ENCODE measurements around the gene PTPRG. TPM values are rescaled to one million over a fixed set of nuclear protein-coding genes. Genes with fewer than 3 reads are reported as not detected.

The PTPRG gene
- total and polyA plus RNA-seq, 11 donors: 8.0 to 48.5 (median 35.4) TPM

GRCh38 chr3:61910732-61911131 is 349.4 kb downstream of the PTPRG start:
- 85 to 92% (median 88%) methylated on average over 3 of the region's 3 CpGs for WGBS, 4 donors
- ATAC-seq (no peak), DNase-seq (no peak)
- H3K36me3 ChIP-seq: no peaks in the 10 kb centered on the region
- no peak overlapping the region for H3K27ac ChIP-seq
- no peak for TF ChIP-seq POLR2A (IDR thresholded peaks at IDR 0.05)
- no peak for TF ChIP-seq CTCF (IDR thresholded peaks at IDR 0.05)
- peaks cover 0 to 42% (median 19%) of the 10 kb centered on the region in 12 donors for H3K4me1 ChIP-seq
- H3K9me3 ChIP-seq: no peaks in the 10 kb centered on the region
- H3K4me3 ChIP-seq: no peak overlapping the region
- intact Hi-C loops (cut with DNase I): no loop called here
- H3K27me3 ChIP-seq: no peaks in the 10 kb centered on the region

- no peak for TF ChIP-seq CTCF (IDR thresholded peaks at IDR 0.05)
- no peaks in the 10 kb centered on the region for H3K36me3 ChIP-seq
- H3K4me3 ChIP-seq: no peak overlapping the region
- no peaks in the 10 kb centered on the region for H3K9me3 ChIP-seq
- peaks cover 0 to 47% (median 24%) of the 10 kb centered on the region in 12 donors for H3K4me1 ChIP-seq
- no peak for ATAC-seq
- no peak overlapping the region for H3K27ac ChIP-seq
- 86 to 99% (median 91%) methylated on average over 1 of the region's 1 CpG for WGBS, 4 donors
- intact Hi-C loops (cut with DNase I): no loop called here
- no peak for DNase-seq
- no peaks in the 10 kb centered on the region for H3K27me3 ChIP-seq
Measured at GRCh38 chr3:61912158-61912557, 350.8 kb downstream of the PTPRG start.

- DNase-seq (no peak), ATAC-seq (no peak)
- H3K4me1 ChIP-seq: peaks cover 0 to 62% (median 29%) of the 10 kb centered on the region in 12 donors
- no peaks in the 10 kb centered on the region for H3K36me3 ChIP-seq
- no peak overlapping the region for H3K27ac ChIP-seq
- TF ChIP-seq CTCF (IDR thresholded peaks at IDR 0.05): no peak
- no peak for TF ChIP-seq POLR2A (IDR thresholded peaks at IDR 0.05)
- intact Hi-C loops (cut with DNase I): no loop called here
- H3K4me3 ChIP-seq: no peak overlapping the region
- WGBS, 4 donors: 90 to 98% (median 92%) methylated on average over 3 of the region's 3 CpGs
- H3K27me3 ChIP-seq: no peaks in the 10 kb centered on the region
- H3K9me3 ChIP-seq: no peaks in the 10 kb centered on the region
Measured at GRCh38 chr3:61913701-61914100, 352.3 kb downstream of the PTPRG start.

GRCh38 chr3:61914276-61914675 is 352.9 kb downstream of the PTPRG start:
- peaks cover 0 to 59% (median 27%) of the 10 kb centered on the region in 12 donors for H3K4me1 ChIP-seq
- TF ChIP-seq CTCF (IDR thresholded peaks at IDR 0.05) (no peak), POLR2A (IDR thresholded peaks at IDR 0.05) (no peak)
- no peaks in the 10 kb centered on the region for H3K9me3 ChIP-seq
- no peak overlapping the region for H3K4me3 ChIP-seq
- no peaks in the 10 kb centered on the region for H3K36me3 ChIP-seq
- ATAC-seq (peak in 2 of 4 donors; percentile 58 to 60), DNase-seq (no peak)
- 75 to 80% (median 77%) methylated on average over 6 of the region's 6 CpGs for WGBS, 4 donors
- peak overlapping the region in 1 of 12 donors; percentile 2 for H3K27ac ChIP-seq
- intact Hi-C loops (cut with DNase I): no loop called here
- no peaks in the 10 kb centered on the region for H3K27me3 ChIP-seq
